ENCODE measurements around the gene APOL2.

Gene APOL2

DNA sequence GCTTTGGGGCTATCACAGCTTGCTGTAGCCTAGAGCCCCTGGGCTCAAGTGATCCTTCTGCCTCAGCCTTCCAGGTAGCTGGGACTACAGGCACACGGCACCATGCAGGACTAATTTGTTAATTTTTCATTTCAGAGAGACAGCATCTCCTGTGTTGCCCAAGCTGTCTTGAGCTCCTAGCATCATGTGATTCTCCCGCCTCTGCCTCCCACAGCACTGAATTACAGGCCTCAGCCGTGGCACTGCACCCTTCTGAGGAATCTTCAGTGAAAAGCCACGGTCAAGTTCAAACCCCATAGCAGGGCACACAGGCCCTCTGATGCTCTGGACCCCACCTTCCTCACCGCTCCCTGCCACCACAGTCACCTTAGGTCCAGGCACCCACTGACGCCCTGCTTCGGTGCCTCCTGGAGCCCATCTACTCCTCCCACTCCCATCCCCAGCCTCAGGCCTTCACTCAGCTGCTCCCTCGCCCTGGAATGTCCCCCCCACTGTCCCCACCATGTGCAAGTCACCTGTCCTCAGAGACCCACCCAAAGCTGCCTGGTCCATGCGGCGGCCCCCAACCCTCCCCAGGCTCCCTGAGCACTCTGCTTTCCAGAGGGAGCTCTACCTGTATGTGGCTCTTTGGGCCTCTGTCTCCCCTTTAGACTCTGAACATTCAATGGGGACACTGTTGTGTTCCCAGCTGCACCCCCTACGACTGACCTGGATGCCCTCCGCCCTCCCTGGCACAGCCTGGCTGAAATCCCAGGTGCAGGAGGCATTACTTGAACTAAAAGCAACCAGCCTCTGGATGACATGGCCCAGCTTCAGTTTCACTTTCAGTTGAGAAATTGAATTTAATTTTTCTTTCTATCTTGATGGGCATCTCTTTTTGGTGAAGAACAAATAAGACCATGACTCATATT lies 1.6 kb downstream of the APOL2 start:
- no peak for TF ChIP-seq FOXP2 (optimal IDR thresholded peaks at IDR 0.05; ENCODE audit: borderline replicate concordance, extremely low read depth, extremely low read length, insufficient read depth)
- TF ChIP-seq TAF1 (IDR thresholded peaks at IDR 0.05; ENCODE audit: borderline replicate concordance, insufficient read depth, low read length) = no peak
- TF ChIP-seq POLR2AphosphoS5 (IDR thresholded peaks at IDR 0.05; ENCODE audit: low read depth, low read length) = no peak
- TF ChIP-seq SIN3A (IDR thresholded peaks at IDR 0.05; ENCODE audit: borderline replicate concordance, insufficient read depth, low read length) = no peak
- TF ChIP-seq, protein P1, sequence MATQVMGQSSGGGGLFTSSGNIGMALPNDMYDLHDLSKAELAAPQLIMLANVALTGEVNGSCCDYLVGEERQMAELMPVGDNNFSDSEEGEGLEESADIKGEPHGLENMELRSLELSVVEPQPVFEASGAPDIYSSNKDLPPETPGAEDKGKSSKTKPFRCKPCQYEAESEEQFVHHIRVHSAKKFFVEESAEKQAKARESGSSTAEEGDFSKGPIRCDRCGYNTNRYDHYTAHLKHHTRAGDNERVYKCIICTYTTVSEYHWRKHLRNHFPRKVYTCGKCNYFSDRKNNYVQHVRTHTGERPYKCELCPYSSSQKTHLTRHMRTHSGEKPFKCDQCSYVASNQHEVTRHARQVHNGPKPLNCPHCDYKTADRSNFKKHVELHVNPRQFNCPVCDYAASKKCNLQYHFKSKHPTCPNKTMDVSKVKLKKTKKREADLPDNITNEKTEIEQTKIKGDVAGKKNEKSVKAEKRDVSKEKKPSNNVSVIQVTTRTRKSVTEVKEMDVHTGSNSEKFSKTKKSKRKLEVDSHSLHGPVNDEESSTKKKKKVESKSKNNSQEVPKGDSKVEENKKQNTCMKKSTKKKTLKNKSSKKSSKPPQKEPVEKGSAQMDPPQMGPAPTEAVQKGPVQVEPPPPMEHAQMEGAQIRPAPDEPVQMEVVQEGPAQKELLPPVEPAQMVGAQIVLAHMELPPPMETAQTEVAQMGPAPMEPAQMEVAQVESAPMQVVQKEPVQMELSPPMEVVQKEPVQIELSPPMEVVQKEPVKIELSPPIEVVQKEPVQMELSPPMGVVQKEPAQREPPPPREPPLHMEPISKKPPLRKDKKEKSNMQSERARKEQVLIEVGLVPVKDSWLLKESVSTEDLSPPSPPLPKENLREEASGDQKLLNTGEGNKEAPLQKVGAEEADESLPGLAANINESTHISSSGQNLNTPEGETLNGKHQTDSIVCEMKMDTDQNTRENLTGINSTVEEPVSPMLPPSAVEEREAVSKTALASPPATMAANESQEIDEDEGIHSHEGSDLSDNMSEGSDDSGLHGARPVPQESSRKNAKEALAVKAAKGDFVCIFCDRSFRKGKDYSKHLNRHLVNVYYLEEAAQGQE (IDR thresholded peaks at IDR 0.05; ENCODE audit: insufficient read depth in 1 of 2, low read depth in 2 of 2, low read length in 2 of 2) = no peak

GRCh38 chr22:36236388-36237319 lies 2.7 kb downstream of the APOL2 start:
- TF ChIP-seq, protein P1 (IDR thresholded peaks at IDR 0.05; ENCODE audit: insufficient read depth in 1 of 2, low read depth in 2 of 2, low read length in 2 of 2) = no peak

DNA sequence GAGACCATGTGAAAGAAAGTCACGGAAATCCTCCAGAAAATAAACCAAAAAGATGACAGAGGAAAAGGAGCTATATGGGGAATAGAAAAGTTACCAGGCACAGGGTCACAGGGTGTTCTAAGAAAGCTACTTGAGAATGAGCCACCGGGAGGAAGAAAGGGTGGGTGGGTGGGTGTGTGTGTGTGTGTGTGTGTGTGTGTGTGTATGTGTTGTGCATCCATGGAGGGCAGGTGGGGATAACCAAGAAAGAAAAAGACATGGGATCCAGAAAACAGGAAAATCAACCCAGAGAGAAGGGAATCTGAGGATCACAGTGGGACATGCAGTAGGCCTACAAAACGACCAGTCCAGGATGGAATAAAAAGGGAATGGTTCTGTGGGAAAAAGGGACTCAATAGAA lies 3.7 kb downstream of the APOL2 start:
- TF ChIP-seq POLR2AphosphoS5 (IDR thresholded peaks at IDR 0.05; ENCODE audit: low read depth, low read length) (no peak), TAF1 (IDR thresholded peaks at IDR 0.05; ENCODE audit: borderline replicate concordance, insufficient read depth, low read length) (no peak), SIN3A (IDR thresholded peaks at IDR 0.05; ENCODE audit: borderline replicate concordance, insufficient read depth, low read length) (no peak), FOXP2 (optimal IDR thresholded peaks at IDR 0.05; ENCODE audit: borderline replicate concordance, extremely low read depth, extremely low read length, insufficient read depth) (no peak)
- TF ChIP-seq, protein P1 (IDR thresholded peaks at IDR 0.05; ENCODE audit: insufficient read depth in 1 of 2, low read depth in 2 of 2, low read length in 2 of 2) = no peak

- TF ChIP-seq POLR2AphosphoS5 (IDR thresholded peaks at IDR 0.05; ENCODE audit: low read depth, low read length) (no peak), TAF1 (IDR thresholded peaks at IDR 0.05; ENCODE audit: borderline replicate concordance, insufficient read depth, low read length) (no peak), FOXP2 (optimal IDR thresholded peaks at IDR 0.05; ENCODE audit: borderline replicate concordance, extremely low read depth, extremely low read length, insufficient read depth) (no peak), SIN3A (IDR thresholded peaks at IDR 0.05; ENCODE audit: borderline replicate concordance, insufficient read depth, low read length) (no peak)
- TF ChIP-seq, protein P1 (IDR thresholded peaks at IDR 0.05; ENCODE audit: insufficient read depth in 1 of 2, low read depth in 2 of 2, low read length in 2 of 2) = no peak
Observed at GRCh38 chr22:36234919-36235318, 4.4 kb downstream of the APOL2 start.

Measured in PFSK-1 (cell line).